H1 (cell line): ENCODE measurements around the gene NR5A2. TPM values are rescaled to one million over a fixed set of nuclear protein-coding genes. Genes with fewer than 3 reads are reported as not detected.

Experiments used
- CTCF ChIA-PET: fragments of 300-600 bp; sonication (Branson Sonifier 250); formaldehyde crosslinking; loops from one replicate; lab custom pipeline; 2021; ENCODE audit not compliant: partially characterized antibody; lab: Charles Lee
- POLR2A ChIA-PET: fragments of 300-600 bp; sonication (Branson Sonifier 250); formaldehyde crosslinking; loops from one replicate; lab custom pipeline; 2021; ENCODE audit warnings: inconsistent platforms; ENCODE audit not compliant: partially characterized antibody; lab: Charles Lee
- DNase-seq, 2 experiments: peaks; one replicate each; pipeline versions ENCODE4 v3.0.0 to v3.0.0-alpha.2; 2010 to 2022; ENCODE audit warnings: low spot score in 2 of 2, low read depth in 1 of 2, mixed read lengths in 1 of 2
- FAIRE-seq: peaks from 2 replicates; lab custom pipeline; 2011; peaks lifted over from hg19 to GRCh38; lab: Jason Lieb, UNC
- H2AFZ ChIP-seq: 2 replicates; pipeline ENCODE4 v1.8.1; 2012; ENCODE audit warnings: low read length, inconsistent platforms
- H2AK5ac ChIP-seq: 2 replicates; pipeline ENCODE4 v1.6.1; 2013; ENCODE audit warnings: low read depth, low read length
- H2BK120ac ChIP-seq: replicated peaks from 2 replicates; pipeline ENCODE3; 2013; ENCODE audit warnings: low read depth, low read length, inconsistent platforms
- H2BK12ac ChIP-seq: 2 replicates; pipeline ENCODE4 v1.6.1; 2013; ENCODE audit warnings: low read depth, low read length
- H2BK15ac ChIP-seq: 2 replicates; pipeline ENCODE4 v1.6.1; 2013; ENCODE audit warnings: low read length
- H2BK20ac ChIP-seq: 2 replicates; pipeline ENCODE4 v1.6.1; 2013; ENCODE audit warnings: low read length
- H2BK5ac ChIP-seq: 2 replicates; pipeline ENCODE4 v1.6.1; 2013; ENCODE audit warnings: low read depth, low read length
- H3K14ac ChIP-seq: 2 replicates; pipeline ENCODE4 v1.6.1; 2013; ENCODE audit warnings: inconsistent platforms; ENCODE audit not compliant: insufficient read length
- H3K18ac ChIP-seq: 2 replicates; pipeline ENCODE4 v1.6.1; 2013; ENCODE audit warnings: low read length; ENCODE audit errors: extremely low read depth
- H3K23ac ChIP-seq: 2 replicates; pipeline ENCODE4 v1.6.1; 2013; ENCODE audit warnings: inconsistent platforms; ENCODE audit not compliant: insufficient read length
- H3K23me2 ChIP-seq: 2 replicates; pipeline ENCODE4 v1.6.1; 2013; ENCODE audit warnings: low read depth, low read length
- H3K27ac ChIP-seq: 2 replicates; pipeline ENCODE4 v1.6.1; 2011; ENCODE audit warnings: low read depth, low read length, inconsistent platforms
- H3K27me3 ChIP-seq, 4 experiments: replicated peaks in 1 of 4; 1 replicate in 1 of 4; 2 replicates in 3 of 4; pipeline versions ENCODE4 v1.6.1 to v1.8.1; 2011 to 2013; ENCODE audit warnings: low read length in 3 of 4, mild to moderate bottlenecking in 3 of 4, inconsistent platforms in 2 of 4, mixed read lengths in 2 of 4, moderate library complexity in 1 of 4; ENCODE audit not compliant: control insufficient read depth in 3 of 4, insufficient read depth in 3 of 4; ENCODE audit errors: extremely low read depth in 1 of 4
- H3K36me3 ChIP-seq, 4 experiments: 2 replicates each; pipeline versions ENCODE4 v1.6.1 to v1.8.1; 2011 to 2013; ENCODE audit warnings: mild to moderate bottlenecking in 4 of 4, low read length in 3 of 4, moderate library complexity in 2 of 4, control low read depth in 1 of 4, inconsistent platforms in 1 of 4; ENCODE audit not compliant: insufficient read depth in 4 of 4, control insufficient read depth in 2 of 4
- H3K4ac ChIP-seq: replicated peaks from 2 replicates; pipeline ENCODE3; 2013; ENCODE audit warnings: low read length, low read depth, mixed read lengths, inconsistent platforms; ENCODE audit not compliant: insufficient read length
- H3K4me1 ChIP-seq, 4 experiments: replicated peaks in 1 of 4; 1 replicate in 1 of 4; 2 replicates in 3 of 4; pipeline versions ENCODE4 v1.6.1 to v1.8.1; 2011 to 2013; ENCODE audit warnings: low read length in 3 of 4, inconsistent platforms in 2 of 4, mixed read lengths in 1 of 4; ENCODE audit not compliant: insufficient read depth in 4 of 4, control insufficient read depth in 3 of 4
- H3K4me2 ChIP-seq, 2 experiments: 2 replicates each; pipeline versions ENCODE4 v1.6.1 to v1.8.1; 2011 to 2013; ENCODE audit warnings: low read depth in 2 of 2, low read length in 2 of 2, control low read depth in 1 of 2, inconsistent platforms in 1 of 2, mild to moderate bottlenecking in 1 of 2; ENCODE audit not compliant: insufficient read depth in 1 of 2
- H3K4me3 ChIP-seq, 4 experiments: fragments of 200-600, 300-600 bp in 1 of 4; sonication (generic), shearing (Covaris generic), sonication (Bioruptor Twin) in 1 of 4; 2 replicates each; pipeline versions ENCODE4 v1.5.1 to v1.8.1; 2011 to 2016; ENCODE audit warnings: low read length in 4 of 4, low read depth in 3 of 4, control low read depth in 2 of 4, inconsistent platforms in 2 of 4, mild to moderate bottlenecking in 2 of 4, mixed read lengths in 1 of 4, moderate library complexity in 1 of 4; ENCODE audit not compliant: insufficient read depth in 2 of 4; ENCODE audit errors: extremely low read depth in 1 of 4
- H3K56ac ChIP-seq: replicated peaks from 2 replicates; pipeline ENCODE3; 2013; ENCODE audit warnings: low read depth, mild to moderate bottlenecking, mixed read lengths, low read length, inconsistent platforms; ENCODE audit not compliant: insufficient read length
- H3K79me1 ChIP-seq: 2 replicates; pipeline ENCODE4 v1.6.1; 2013; ENCODE audit warnings: low read depth, low read length, control low read depth
- H3K79me2 ChIP-seq, 2 experiments: 2 replicates each; pipeline versions ENCODE4 v1.6.1 to v1.8.1; 2012 to 2013; ENCODE audit warnings: low read length in 2 of 2, mild to moderate bottlenecking in 2 of 2, inconsistent platforms in 1 of 2; ENCODE audit not compliant: insufficient read depth in 2 of 2, control insufficient read depth in 1 of 2
- H3K9ac ChIP-seq, 4 experiments: replicated peaks in 1 of 4; 1 replicate in 1 of 4; 2 replicates in 3 of 4; pipeline versions ENCODE4 v1.6.1 to v1.8.1; 2011 to 2013; ENCODE audit warnings: low read depth in 3 of 4, low read length in 3 of 4, control low read depth in 2 of 4, mild to moderate bottlenecking in 2 of 4, moderate library complexity in 2 of 4, inconsistent platforms in 1 of 4; ENCODE audit errors: extremely low read depth in 1 of 4
- H3K9me3 ChIP-seq, 2 experiments: 2 replicates each; pipeline versions ENCODE4 v1.6.1 to v1.8.1; 2012 to 2013; ENCODE audit warnings: mild to moderate bottlenecking in 2 of 2, moderate library complexity in 2 of 2, control low read depth in 1 of 2, inconsistent platforms in 1 of 2, low read depth in 1 of 2, low read length in 1 of 2, mixed read lengths in 1 of 2; ENCODE audit not compliant: insufficient read depth in 2 of 2
- H4K20me1 ChIP-seq, 2 experiments: replicated peaks in 1 of 2; 2 replicates each; pipeline versions ENCODE3 to v1.8.1; 2011 to 2013; ENCODE audit warnings: inconsistent platforms in 2 of 2, low read length in 2 of 2, mild to moderate bottlenecking in 1 of 2; ENCODE audit not compliant: insufficient read depth in 2 of 2, control insufficient read depth in 1 of 2
- H4K5ac ChIP-seq: 2 replicates; pipeline ENCODE4 v1.6.1; 2013; ENCODE audit warnings: low read length, low read depth, mixed read lengths, inconsistent platforms; ENCODE audit not compliant: insufficient read length
- H4K8ac ChIP-seq: 2 replicates; pipeline ENCODE4 v1.8.0; 2013; ENCODE audit warnings: mild to moderate bottlenecking, moderate library complexity, low read length, inconsistent platforms; ENCODE audit not compliant: insufficient read depth; ENCODE audit errors: extremely low read depth
- H4K91ac ChIP-seq: replicated peaks from 2 replicates; pipeline ENCODE3; 2013; ENCODE audit warnings: low read length, mixed read lengths, inconsistent platforms; ENCODE audit not compliant: insufficient read length
- CEBPB ChIP-seq: IDR thresholded peaks from 2 replicates; pipeline ENCODE4 v1.6.1; 2012; ENCODE audit warnings: low read depth, low read length
- SRF ChIP-seq: IDR thresholded peaks from 2 replicates; pipeline ENCODE4 v1.6.1; 2011; ENCODE audit warnings: mild to moderate bottlenecking, low read depth, low read length, moderate library complexity
- WGBS, 2 experiments: shearing (Covaris generic) in 1 of 2; methylation state at CpG; one replicate each; pipeline versions ENCODE4 v1.1.6 to v1.1.7; 2013 to 2015; ENCODE audit warnings: low lambda C conversion rate in 2 of 2, mixed read lengths in 2 of 2, inconsistent platforms in 1 of 2, low coverage in 1 of 2, missing lambda C conversion rate in 1 of 2; ENCODE audit not compliant: insufficient replicate concordance in 2 of 2, insufficient coverage in 1 of 2, insufficient read length in 1 of 2; ENCODE audit errors: extremely low coverage in 1 of 2, missing lambda C conversion rate in 1 of 2; 5-methylcytosine and 5-hydroxymethylcytosine counted together
- polyA plus RNA-seq, 7 experiments: library from polyadenylated mRNA; depleted of rRNA in 3 of 7; stranded (reverse) in 5 of 7; unstranded in 2 of 7; fragments of >200 nt in 5 of 7; fragments of 200-250 nt in 2 of 7; gene quantifications; 1 replicate in 5 of 7; 2 replicates in 1 of 7; 4 replicates in 1 of 7; pipeline versions ENCODE4 v1.2.1 to v1.2.3, GENCODE V29; 2011 to 2013; ENCODE audit warnings: missing spikeins in 2 of 7, mixed read lengths in 2 of 7
- total RNA-seq: library from RNA; stranded (reverse); fragmentation: NEBNext Ultra II Directional; extraction: Animal tissue kit (Norgen Biotek cat#: 25700); gene quantifications from 2 replicates; pipeline ENCODE4 v1.2.1, GENCODE V29; 2021

Gene NR5A2
- total and polyA plus RNA-seq, 2 of the 8 experiments (the other 6 are each of a cell fraction or from before 2014, with no cell fraction given): 1.7 to 11.6 TPM

DNA sequence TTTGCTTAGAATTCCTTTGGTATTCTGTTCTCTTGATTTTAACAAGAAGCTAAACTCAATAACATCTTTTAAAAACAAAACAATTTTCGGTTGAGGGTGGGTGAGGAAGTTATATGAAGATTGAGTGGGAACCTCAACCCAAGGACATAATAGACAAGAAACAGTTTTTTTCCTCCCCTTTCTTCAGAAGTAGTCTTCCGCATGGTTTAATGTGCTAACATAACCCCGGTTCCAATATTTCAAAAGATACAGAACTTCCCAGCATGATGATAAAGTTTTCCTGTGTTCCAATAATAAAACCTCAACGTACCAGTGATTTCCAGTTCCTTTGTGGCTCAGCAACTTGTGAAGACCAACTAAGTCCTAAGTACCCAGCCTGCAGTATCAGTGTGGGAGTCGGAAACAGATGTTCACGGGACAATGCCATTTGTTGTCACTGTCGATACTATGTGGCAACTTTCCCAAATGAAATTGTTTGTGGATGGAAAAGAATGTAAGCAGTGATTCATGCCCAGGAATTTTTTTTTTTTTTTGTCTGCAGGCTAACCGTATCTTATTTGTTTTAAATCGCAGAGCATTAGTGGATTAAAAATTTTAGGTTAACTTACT, 48.5 kb downstream of the NR5A2 start:
- no peak overlapping the region for H3K56ac ChIP-seq
- peaks cover 0 to 1% (median 0%) of the 10 kb centered on the region in 4 experiments; a peak in 3 of 7 replicates for H3K27me3 ChIP-seq
- H2BK15ac ChIP-seq: no peak overlapping the region
- no peak overlapping the region for H3K23ac ChIP-seq
- ChIA-PET CTCF (interaction anchor here (0.6 to 0.8 kb wide), 3 partner anchors 23 to 934 kb away, joined by 3 read pairs; no protein-coding TSS in a partner anchor), POLR2A (interaction anchor here (1.0 kb wide), 1 partner anchor 10 kb away, joined by 3 read pairs; no protein-coding TSS in a partner anchor)
- H3K79me1 ChIP-seq: no peaks in the 10 kb centered on the region
- H3K18ac ChIP-seq: no peak overlapping the region
- no peak overlapping the region for H3K4me3 ChIP-seq
- FAIRE-seq (no peak), DNase-seq (no peak)
- H2BK20ac ChIP-seq: no peak overlapping the region
- no peaks in the 10 kb centered on the region for H3K23me2 ChIP-seq
- H4K20me1 ChIP-seq: no peaks in the 10 kb centered on the region
- no peak overlapping the region for H4K5ac ChIP-seq
- no peak overlapping the region for H3K4me2 ChIP-seq
- no peak overlapping the region for H2BK12ac ChIP-seq
- no peaks in the 10 kb centered on the region for H3K79me2 ChIP-seq
- H2BK5ac ChIP-seq: no peak overlapping the region
- no peak overlapping the region for H3K14ac ChIP-seq
- H2AK5ac ChIP-seq: no peak overlapping the region
- no peak overlapping the region for H4K91ac ChIP-seq
- no peaks in the 10 kb centered on the region for H3K36me3 ChIP-seq
- H3K27ac ChIP-seq: no peak overlapping the region
- no peak overlapping the region for H2AFZ ChIP-seq
- H4K8ac ChIP-seq: no peak overlapping the region
- WGBS, 2 experiments: 80% methylated on average over 9 of the region's 9 CpGs; no CpG with 5 or more reads in 1 of the 2 experiments
- peaks cover 0 to 8% (median 7%) of the 10 kb centered on the region in 4 experiments; a peak in 4 of 7 replicates for H3K4me1 ChIP-seq
- no peak overlapping the region for H2BK120ac ChIP-seq
- no peak overlapping the region for H3K9ac ChIP-seq
- TF ChIP-seq CEBPB (peak; percentile 33; the same call in 1 of the 2 replicates), SRF (no peak)
- H3K4ac ChIP-seq: no peak overlapping the region
- no peaks in the 10 kb centered on the region for H3K9me3 ChIP-seq
